NCI-H1092 treated with DMSO at 0.1 percent for 48 hours (cell line): ENCODE data around the gene DRG2.

ENCODE experiments used
- DNase-seq: peaks from one replicate; lab custom pipeline; 2025; lab: John Stamatoyannopoulos, UW

The DRG2 gene, protein sequence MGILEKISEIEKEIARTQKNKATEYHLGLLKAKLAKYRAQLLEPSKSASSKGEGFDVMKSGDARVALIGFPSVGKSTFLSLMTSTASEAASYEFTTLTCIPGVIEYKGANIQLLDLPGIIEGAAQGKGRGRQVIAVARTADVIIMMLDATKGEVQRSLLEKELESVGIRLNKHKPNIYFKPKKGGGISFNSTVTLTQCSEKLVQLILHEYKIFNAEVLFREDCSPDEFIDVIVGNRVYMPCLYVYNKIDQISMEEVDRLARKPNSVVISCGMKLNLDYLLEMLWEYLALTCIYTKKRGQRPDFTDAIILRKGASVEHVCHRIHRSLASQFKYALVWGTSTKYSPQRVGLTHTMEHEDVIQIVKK

DNA sequence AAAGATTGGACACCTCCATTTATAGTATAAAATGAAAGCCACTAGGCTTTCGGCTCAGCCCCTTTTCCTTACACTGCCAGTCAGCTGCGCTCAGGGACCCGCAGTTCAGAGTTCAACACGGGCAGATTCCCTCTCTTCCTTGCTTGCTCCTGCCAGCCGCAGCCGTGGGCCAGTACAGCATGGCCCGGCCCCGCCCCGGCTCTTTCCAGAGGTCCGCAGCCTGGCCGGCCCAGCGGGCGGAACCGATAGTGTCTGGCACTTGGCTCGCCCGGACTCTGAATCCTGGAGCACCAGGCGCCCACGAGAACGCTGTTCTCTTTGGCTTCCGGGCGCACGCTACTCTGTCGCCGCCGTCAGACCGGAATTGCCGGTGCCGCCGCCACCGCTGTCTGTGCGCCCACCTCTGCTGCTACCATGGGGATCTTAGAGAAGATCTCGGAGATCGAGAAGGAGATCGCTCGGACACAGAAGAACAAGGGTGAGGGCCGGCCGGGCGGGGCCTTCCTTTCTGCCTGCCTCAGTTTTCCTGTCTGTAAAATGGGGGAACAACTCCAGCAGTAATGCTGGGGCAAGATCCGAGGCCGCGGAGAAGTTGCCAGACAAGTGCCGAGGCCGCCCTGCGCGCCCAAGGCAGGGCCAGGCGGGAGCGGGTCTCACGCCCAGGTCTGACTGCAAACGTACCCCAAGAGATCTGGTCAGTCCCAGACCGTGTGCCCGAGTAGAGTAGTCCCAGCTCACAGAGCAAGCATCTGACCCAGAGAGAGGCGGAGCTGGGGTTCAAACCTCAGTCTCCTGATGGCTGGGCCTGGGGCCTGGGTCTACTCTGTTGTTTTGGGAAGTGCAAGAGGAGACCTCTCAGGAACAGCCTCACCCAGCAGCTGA is at the start of gene DRG2:
Gene DRG2, plus strand, starts transcription at position 339 of the 882 bp plus-strand sequence. Its CDS starts 76 bp downstream, at position 415.
- peak; percentile 74 for DNase-seq

DNA sequence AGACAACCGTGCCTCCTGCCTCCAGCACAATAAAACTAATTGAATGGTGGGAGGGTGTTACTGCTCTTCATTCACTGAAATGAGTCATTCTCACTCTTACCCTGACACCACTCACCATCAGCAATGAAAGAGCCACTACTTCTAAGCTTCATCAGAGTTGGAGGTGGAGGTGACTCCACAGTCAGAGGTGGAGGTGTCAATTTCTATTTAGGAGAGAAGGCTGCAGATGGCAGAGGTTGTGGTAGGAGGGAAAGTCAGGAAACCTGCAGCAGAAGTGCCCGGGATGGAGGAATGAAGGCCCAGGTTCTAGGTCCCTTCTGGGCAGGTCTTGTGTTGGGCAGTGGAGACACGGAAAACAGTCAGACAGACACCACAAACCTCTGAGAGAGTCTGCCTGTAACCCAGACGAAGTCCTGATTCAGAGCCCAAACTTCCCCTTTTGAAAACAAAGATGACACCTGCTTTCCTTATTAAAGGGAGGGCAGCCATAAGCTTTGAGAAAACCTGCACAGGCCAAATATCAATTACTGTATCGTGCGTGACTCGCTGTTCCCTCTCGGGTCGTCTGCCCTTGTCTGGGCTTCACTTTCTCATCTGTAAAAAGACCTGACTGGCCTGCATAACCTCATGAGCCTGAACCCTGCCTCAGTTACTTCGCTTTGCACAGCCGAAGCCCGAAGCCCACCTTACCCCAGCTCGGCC is 49.4 kb upstream of the DRG2 start:
- DNase-seq = no peak

DNA sequence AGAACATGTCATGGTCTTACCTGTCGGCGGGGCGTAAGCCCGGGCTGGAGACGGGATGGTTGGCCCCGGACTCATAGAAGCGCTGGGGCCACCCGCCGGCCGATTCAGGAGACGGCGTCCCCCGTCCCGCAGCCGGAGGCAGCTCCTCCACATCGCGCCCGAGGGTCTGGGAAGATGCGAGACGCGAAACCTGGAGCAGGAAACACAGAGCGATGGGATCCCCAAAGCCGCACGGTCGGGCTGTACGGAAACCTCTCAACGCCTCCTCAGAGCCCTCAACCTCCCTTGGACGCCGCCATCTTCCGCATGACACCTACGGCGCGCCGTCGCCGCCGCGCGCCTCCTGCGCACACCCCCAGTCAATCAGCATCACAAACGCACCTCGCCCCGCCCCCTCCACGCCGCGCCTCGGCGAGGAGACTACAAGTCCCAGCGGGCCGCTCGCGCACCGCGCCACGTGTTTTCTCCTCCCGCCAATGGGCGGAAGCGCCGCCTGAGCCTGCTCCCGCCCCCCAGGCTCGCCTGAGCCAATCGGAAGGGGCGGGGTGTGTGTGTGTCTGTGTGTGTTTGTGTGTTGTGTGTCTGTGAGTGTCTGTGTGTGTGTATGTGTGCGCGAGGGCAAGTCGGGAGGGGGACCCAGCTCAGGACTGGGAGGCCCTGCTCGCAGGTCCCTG is 48.8 kb upstream of the DRG2 start, which contains the start of the genes ATPAF2 and GID4:
Gene ATPAF2, minus strand, starts transcription at position 308 of the 674 bp plus-strand sequence. Its CDS starts 155 bp downstream, at position 153.
Gene GID4, plus strand, starts transcription at position 548 of the 674 bp plus-strand sequence. Its CDS starts 57 bp downstream, at position 605.
- peak; percentile 93 for DNase-seq

DNA sequence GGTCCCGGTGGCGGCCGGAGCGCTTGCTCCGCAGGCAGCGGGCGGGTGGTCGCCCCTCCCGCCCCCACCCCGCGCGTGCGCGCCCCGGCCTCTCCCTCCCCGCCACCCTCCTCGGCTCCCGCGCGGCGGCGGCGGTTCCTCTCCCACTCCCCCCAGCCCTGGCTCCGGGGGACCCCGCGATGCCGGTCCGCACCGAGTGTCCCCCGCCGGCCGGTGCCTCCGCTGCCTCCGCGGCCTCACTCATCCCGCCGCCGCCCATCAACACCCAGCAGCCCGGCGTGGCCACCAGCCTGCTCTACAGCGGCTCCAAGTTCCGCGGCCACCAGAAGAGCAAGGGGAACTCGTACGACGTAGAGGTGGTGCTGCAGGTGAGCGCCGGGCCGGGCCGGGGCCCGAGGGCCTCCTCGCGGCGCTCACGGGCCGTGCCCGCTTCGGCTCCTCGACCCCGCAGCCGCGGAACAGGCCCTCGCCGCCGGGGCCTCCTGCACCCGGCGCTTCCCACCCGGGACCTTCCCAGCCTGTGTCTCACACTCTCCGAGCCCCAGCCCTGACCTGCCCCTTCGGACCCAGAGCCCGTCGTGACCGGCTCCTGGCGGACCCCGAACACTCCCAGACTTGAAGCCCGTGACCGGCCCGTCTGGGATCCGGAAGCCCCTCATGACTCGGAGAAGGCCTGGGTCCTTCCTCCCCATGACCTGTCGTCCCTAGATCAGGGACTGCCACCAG is 48.0 kb upstream of the DRG2 start:
- peak; percentile 12 for DNase-seq

GRCh38 chr17:18040261-18040858 is 47.4 kb upstream of the DRG2 start:
- DNase-seq = no peak

GRCh38 chr17:18041776-18042175 is 46.0 kb upstream of the DRG2 start:
- no peak for DNase-seq

- DNase-seq = no peak
Measured at GRCh38 chr17:18042983-18043382, 44.8 kb upstream of the DRG2 start.

DNA sequence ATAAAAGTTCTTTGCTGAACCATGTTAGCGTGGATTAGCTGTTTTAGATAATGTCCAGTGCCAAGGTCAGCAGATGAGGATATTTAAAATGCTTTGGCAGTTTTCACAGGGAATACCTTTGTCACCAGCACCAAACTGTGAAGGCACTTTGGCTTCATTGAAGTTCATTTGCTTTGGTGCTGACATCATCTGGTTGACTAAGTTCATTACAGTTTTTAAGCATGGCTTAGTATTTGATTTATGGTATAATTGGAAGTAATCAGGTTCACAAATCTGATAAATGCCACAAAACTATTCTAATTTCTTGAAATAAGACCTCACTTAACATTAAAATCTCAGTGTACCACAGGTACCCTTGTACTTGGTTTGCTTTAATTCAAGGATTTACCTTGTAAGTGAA is 44.3 kb upstream of the DRG2 start:
- no peak for DNase-seq

DNA sequence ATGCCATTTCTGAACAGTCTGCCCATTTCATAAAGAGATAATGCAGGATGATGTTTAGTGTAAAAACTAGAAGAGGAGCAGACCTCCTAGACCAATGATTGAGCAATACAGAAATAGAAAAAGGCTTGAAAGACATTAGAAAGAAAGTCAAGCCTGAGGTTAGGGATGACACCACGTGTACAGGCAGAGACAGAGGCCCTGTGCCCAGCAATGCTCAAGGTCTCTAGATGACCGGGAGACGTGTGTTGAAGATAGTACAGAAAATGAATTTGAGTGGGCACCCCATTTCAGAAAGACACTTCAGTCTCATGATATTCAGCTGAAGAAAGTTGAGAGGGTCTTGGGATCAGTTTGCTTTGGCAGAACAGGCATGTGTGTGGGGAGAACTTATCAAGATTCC is 43.1 kb upstream of the DRG2 start:
- DNase-seq = no peak

DNA sequence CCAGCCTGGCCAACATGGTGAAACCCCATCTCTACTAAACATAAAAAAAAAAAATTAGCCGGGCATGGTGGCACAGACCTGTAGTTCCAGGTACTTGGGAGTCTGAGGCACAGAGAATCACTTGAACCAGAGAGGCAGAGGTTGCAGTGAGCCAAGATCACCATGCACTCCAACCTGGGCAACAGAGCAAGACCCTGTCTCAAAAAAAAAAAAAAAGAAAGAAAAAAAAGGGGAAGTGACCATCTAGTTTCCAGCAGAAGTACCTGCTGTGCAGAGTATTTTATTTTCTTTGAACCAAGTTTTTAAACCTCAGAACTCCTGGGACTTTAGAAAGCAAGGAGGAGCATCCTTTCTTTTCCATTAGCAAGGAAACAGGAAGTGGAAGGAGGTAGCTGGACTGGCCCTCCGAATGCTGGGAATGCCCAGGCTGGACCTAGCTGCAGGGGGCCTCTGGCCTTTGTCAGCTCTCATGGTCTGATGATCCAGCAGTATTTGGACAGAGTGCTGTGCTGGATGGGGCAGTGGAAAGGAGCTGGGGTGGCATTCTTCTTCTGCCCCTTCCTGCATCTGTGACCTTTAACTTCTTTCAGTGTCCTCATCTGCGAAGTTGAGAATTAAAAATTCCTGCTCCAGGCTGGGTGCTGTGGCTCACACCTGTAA is 41.9 kb upstream of the DRG2 start:
- no peak for DNase-seq

GRCh38 chr17:18055597-18055996 is 32.2 kb upstream of the DRG2 start:
- no peak for DNase-seq

GRCh38 chr17:18056214-18056613 is 31.5 kb upstream of the DRG2 start:
- no peak for DNase-seq

DNA sequence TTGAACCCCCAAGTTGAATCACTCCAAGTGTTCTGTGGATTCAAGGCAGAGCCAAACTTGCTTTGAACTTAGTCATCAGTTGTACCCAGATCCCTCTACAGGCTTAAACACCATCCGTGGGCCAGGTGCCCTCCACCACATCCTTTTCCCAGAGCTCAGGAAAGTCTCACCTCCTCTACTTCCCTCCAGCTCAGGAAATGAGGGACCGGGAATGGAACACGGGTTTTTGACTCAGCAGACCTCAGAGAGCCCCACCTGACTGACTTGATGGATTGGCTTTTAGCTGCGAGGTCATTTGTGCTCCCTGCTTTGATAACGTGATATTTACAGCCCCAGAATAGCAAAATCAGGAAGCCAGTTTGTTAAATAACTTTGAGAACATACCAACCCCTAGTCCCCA is 28.5 kb upstream of the DRG2 start:
- no peak for DNase-seq

GRCh38 chr17:18064053-18064452 is 23.7 kb upstream of the DRG2 start:
- no peak for DNase-seq

DNA sequence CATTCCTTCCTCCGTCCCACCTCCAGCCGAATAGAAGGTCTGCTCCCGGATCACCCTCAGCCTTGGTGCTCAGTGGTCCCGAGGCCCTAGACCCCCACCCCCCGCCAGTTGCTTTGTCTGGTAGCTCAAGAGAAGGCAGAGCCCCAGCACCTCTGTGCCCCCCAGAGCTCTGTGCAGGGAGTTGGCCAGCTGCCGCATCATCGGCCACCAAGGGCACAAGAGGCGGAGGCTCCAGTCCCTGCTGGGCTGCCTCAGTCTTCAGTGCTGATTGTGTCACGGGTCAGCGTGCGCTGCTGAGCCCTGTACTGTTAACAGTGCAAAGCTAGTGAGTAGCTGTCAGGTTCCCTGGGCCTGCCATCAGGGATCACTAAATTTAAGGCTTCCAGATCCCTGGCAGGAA is 22.2 kb upstream of the DRG2 start:
- DNase-seq = no peak

DNA sequence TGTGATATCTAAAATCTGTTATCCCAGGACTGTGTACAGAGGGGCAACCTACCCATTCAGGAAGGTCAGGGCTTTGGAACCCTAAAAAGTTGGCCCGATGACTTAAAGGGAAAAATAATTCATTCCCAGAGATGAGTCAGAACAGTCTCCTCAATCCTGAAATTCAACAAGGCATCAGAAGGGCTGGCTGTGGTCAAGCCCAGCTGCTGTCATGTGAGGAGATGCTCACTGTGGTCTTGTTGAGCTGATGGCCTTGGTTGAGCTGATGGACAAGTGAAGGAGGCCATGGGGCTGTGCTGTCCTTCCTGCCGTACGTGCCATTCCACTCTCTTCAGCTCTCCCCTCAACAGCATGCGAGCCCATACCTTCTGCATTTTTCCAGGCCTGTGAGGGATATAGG is 20.9 kb upstream of the DRG2 start:
- no peak for DNase-seq

DNA sequence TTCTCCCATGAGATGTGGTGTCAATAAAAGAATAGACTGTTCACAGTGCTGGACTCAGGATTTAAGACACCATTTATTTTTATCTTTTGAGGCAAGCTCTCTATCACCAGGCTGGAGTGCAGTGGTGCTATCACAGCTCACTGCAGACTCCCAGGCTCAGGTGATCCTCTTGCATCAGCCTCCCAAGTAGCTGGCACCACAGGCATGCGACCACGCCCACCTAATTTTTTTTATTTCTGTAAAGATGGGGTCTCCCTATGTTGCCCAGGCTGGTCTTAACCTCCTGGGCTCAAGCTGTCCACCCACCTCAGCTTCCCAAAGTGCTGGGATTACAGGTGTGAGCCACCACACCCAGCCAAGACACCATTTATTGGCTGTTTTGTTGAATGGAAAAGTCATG is 18.6 kb upstream of the DRG2 start:
- no peak for DNase-seq

DNA sequence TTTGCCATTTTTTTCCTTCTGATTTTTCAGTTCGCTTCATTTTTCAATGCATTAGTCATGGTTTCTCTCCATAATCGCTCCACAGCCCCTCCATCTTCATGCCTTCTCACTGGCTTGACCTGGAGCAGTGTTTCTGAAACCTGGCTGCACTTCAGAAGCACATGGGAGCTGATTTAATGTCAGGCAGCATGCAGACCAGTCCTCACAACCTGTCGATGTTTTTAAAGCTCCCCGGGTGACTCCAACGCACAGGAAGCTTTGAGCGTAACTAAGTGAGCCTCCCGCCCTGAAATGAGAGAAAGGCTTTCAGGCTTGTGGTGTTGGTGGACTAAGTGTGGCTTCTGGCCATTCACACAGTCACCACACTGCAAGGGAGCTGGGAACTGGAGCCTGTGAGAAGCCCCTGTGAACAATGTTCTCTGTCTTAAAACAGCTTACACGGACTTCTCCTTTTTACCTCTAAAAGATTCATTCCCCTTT is 16.8 kb upstream of the DRG2 start:
- DNase-seq = no peak

- DNase-seq = no peak
Measured at GRCh38 chr17:18071751-18072150, 16.0 kb upstream of the DRG2 start.
